Neural cell (in vitro differentiated cells): ENCODE results near the gene NUBP2. TPM values are rescaled to one million over a fixed set of nuclear protein-coding genes. Genes with fewer than 3 reads are reported as not detected.

ENCODE experiments used
- H2AFZ ChIP-seq: fragments of 200-600, 300-800 bp; sonication (generic), shearing (Covaris generic); 2 replicates; pipeline ENCODE4 v1.6.0; 2014; ENCODE audit warnings: low read depth, mild to moderate bottlenecking, antibody characterized with exemption, low read length, moderate library complexity
- H3F3A ChIP-seq: fragments of 200-600 bp; shearing (Covaris generic); 2 replicates; pipeline ENCODE4 v1.6.1; 2016; ENCODE audit warnings: mild to moderate bottlenecking, moderate library complexity, mixed read lengths, antibody characterized with exemption, low read length; ENCODE audit not compliant: insufficient read depth, poor library complexity, severe bottlenecking
- H3K27ac ChIP-seq: fragments of 200-600, 300-800 bp; sonication (generic), shearing (Covaris generic); 2 replicates; pipeline ENCODE4 v1.5.1; 2014; ENCODE audit warnings: mild to moderate bottlenecking, low read length, moderate library complexity
- H3K27me3 ChIP-seq: fragments of 300-800, 200-600 bp; sonication (generic), shearing (Covaris generic); 2 replicates; pipeline ENCODE4 v1.6.0; 2014; ENCODE audit warnings: mild to moderate bottlenecking, low read depth, low read length, moderate library complexity; ENCODE audit not compliant: insufficient read depth
- H3K36me3 ChIP-seq: fragments of 300-800, 200-600 bp; sonication (generic), shearing (Covaris generic); 2 replicates; pipeline ENCODE4 v1.5.1; 2014; ENCODE audit warnings: mild to moderate bottlenecking, antibody characterized with exemption, low read length, moderate library complexity; ENCODE audit not compliant: insufficient read depth
- H3K4me2 ChIP-seq: fragments of 300-800, 200-600 bp; sonication (generic), shearing (Covaris generic); 2 replicates; pipeline ENCODE4 v1.6.0; 2014; ENCODE audit warnings: mild to moderate bottlenecking, low read length
- H3K4me3 ChIP-seq: fragments of 300-800, 200-600 bp; sonication (generic), shearing (Covaris generic); 2 replicates; pipeline ENCODE4 v1.5.1; 2014; ENCODE audit warnings: mild to moderate bottlenecking, low read length, moderate library complexity
- H3K79me2 ChIP-seq: fragments of 200-600 bp; shearing (Covaris generic); replicated peaks from 2 replicates; pipeline ENCODE4 v1.6.0; 2014; ENCODE audit warnings: mild to moderate bottlenecking, low read length, moderate library complexity; ENCODE audit not compliant: insufficient read depth
- H3K9ac ChIP-seq: fragments of 300-800, 200-600 bp; sonication (generic), shearing (Covaris generic); 2 replicates; pipeline ENCODE4 v1.6.1; 2016; ENCODE audit warnings: mild to moderate bottlenecking, low read length, mixed read lengths
- H3K9me2 ChIP-seq: fragments of 200-600 bp; shearing (Covaris generic); 2 replicates; pipeline ENCODE4 v1.6.1; 2016; ENCODE audit warnings: mild to moderate bottlenecking, low read length, mixed read lengths; ENCODE audit not compliant: insufficient read depth
- H3K9me3 ChIP-seq: fragments of 200-600, 300-800 bp; sonication (generic), shearing (Covaris generic); 2 replicates; pipeline ENCODE4 v1.6.1; 2016; ENCODE audit warnings: mild to moderate bottlenecking, mixed run types, low read length, moderate library complexity, mixed read lengths
- H4K20me1 ChIP-seq: fragments of 200-600 bp; shearing (Covaris generic); 2 replicates; pipeline ENCODE4 v1.6.1; 2016; ENCODE audit warnings: mild to moderate bottlenecking, mixed run types; ENCODE audit not compliant: insufficient read depth
- CTCF ChIP-seq: fragments of 450-650 bp; IDR thresholded peaks from 2 replicates; pipeline ENCODE4 v1.5.1; 2014; ENCODE audit warnings: antibody characterized with exemption, mild to moderate bottlenecking, moderate library complexity; ENCODE audit not compliant: poor library complexity, severe bottlenecking
- EP300 ChIP-seq: fragments of 450-650 bp; conservative IDR thresholded peaks from 2 replicates; pipeline ENCODE4 v1.6.1; 2014; ENCODE audit warnings: antibody characterized with exemption, mild to moderate bottlenecking, moderate library complexity; ENCODE audit not compliant: poor library complexity, severe bottlenecking
- EZH2 ChIP-seq: fragments of 200-600, 300-800 bp; shearing (Covaris generic), sonication (generic); IDR thresholded peaks from 2 replicates; pipeline ENCODE4 v1.6.1; 2014; ENCODE audit warnings: antibody characterized with exemption, low read length, borderline replicate concordance, mild to moderate bottlenecking; ENCODE audit not compliant: insufficient read depth, poor library complexity, severe bottlenecking
- MXI1 ChIP-seq: fragments of 450-650 bp; conservative IDR thresholded peaks from 2 replicates; pipeline ENCODE4 v1.6.1; 2014; ENCODE audit warnings: antibody characterized with exemption, mild to moderate bottlenecking; ENCODE audit not compliant: poor library complexity, severe bottlenecking
- POLR2AphosphoS5 ChIP-seq: IDR thresholded peaks from 2 replicates; pipeline ENCODE4 v1.6.1; 2012
- RAD21 ChIP-seq: fragments of 450-650 bp; conservative IDR thresholded peaks from 2 replicates; pipeline ENCODE4 v1.6.1; 2014; ENCODE audit warnings: antibody characterized with exemption, mild to moderate bottlenecking, moderate library complexity
- REST ChIP-seq: IDR thresholded peaks from 2 replicates; pipeline ENCODE4 v1.6.1; 2012; ENCODE audit warnings: borderline replicate concordance
- SMC3 ChIP-seq: fragments of 450-650 bp; conservative IDR thresholded peaks from 2 replicates; pipeline ENCODE4 v1.6.1; 2014; ENCODE audit warnings: antibody characterized with exemption, mild to moderate bottlenecking, moderate library complexity; ENCODE audit not compliant: poor library complexity
- TAF1 ChIP-seq: IDR thresholded peaks from 2 replicates; pipeline ENCODE4 v1.6.1; 2012; ENCODE audit warnings: low read depth
- polyA plus RNA-seq: library from polyadenylated mRNA; depleted of rRNA; stranded (reverse); fragments of >200 nt; gene quantifications from 2 replicates; pipeline ENCODE4 v1.2.3, GENCODE V29; 2014

The NUBP2 gene
- polyA plus RNA-seq, 1 donor from 2014 or later = 213 TPM

GRCh38 chr16:1784977-1785845 is 2.5 kb downstream of the NUBP2 start:
- TF ChIP-seq TAF1 (no peak), EP300 (no peak), EZH2 (no peak), MXI1 (no peak), REST (no peak), SMC3 (no peak), POLR2AphosphoS5 (no peak), CTCF (no peak), RAD21 (no peak)
- Histone ChIP-seq H3K9me3 (no peaks in the 10 kb centered on the region), H3K27me3 (no peaks in the 10 kb centered on the region), H3F3A (no peaks in the 10 kb centered on the region), H3K4me3 (no peak overlapping the region), H4K20me1 (peaks cover 9% of the 10 kb centered on the region), H3K36me3 (no peaks in the 10 kb centered on the region), H3K9ac (no peak overlapping the region), H3K27ac (no peak overlapping the region), H2AFZ (no peak overlapping the region), H3K4me2 (no peak overlapping the region), H3K79me2 (peaks cover 34% of the 10 kb centered on the region), H3K9me2 (no peaks in the 10 kb centered on the region)

GRCh38 chr16:1785846-1786170 is 3.0 kb downstream of the NUBP2 start:
- H3K27ac ChIP-seq = no peak overlapping the region
- no peaks in the 10 kb centered on the region for H3K27me3 ChIP-seq
- H3K9me2 ChIP-seq = no peaks in the 10 kb centered on the region
- TF ChIP-seq TAF1 (no peak), REST (no peak), POLR2AphosphoS5 (no peak), EZH2 (no peak), RAD21 (no peak), EP300 (no peak), MXI1 (no peak), CTCF (no peak), SMC3 (no peak)
- H3K36me3 ChIP-seq = no peaks in the 10 kb centered on the region
- no peaks in the 10 kb centered on the region for H3F3A ChIP-seq
- H3K9ac ChIP-seq = no peak overlapping the region
- no peaks in the 10 kb centered on the region for H3K9me3 ChIP-seq
- H2AFZ ChIP-seq = no peak overlapping the region
- H3K79me2 ChIP-seq = peaks cover 28% of the 10 kb centered on the region
- H4K20me1 ChIP-seq = peaks cover 6% of the 10 kb centered on the region
- H3K4me2 ChIP-seq = no peak overlapping the region
- H3K4me3 ChIP-seq = no peak overlapping the region
